Skin epidermis (tissue), 12 donors: ENCODE data around the gene C1QL4.
"Not testable (repeated sequence)": the region's sequence is repeated elsewhere in the genome, so short reads cannot be mapped to it uniquely, and the experiment has no call there.

Experiments
- H3K27ac ChIP-seq, 21 experiments: fragments of 200-600 bp; sonication (generic) in 11 of 21; one replicate each; pipeline ENCODE4 v1.5.0; 2020; ENCODE audit warnings: mild to moderate bottlenecking in 3 of 21, inconsistent platforms in 2 of 21, moderate library complexity in 2 of 21
- H3K4me3 ChIP-seq, 7 experiments: fragments of 200-600 bp; sonication (generic) in 2 of 7; one replicate each; pipeline ENCODE4 v1.5.0; 2020; ENCODE audit warnings: inconsistent platforms in 2 of 7, mild to moderate bottlenecking in 2 of 7, moderate library complexity in 1 of 7

Gene C1QL4

GRCh38 chr12:49336645-49337584 is at the start of gene C1QL4:
Gene C1QL4, minus strand, starts transcription at chr12:49337188. Its CDS starts 711 bp downstream, at chr12:49336477.
- H3K4me3 ChIP-seq = peak within 1 kb of the TSS in 6 of 7 experiments; percentile 2 to 35 (median 18)
- no peak within 1 kb of the TSS for H3K27ac ChIP-seq

GRCh38 chr12:49380184-49380583 is 43.2 kb upstream of the C1QL4 start:
- not testable (repeated sequence) for H3K4me3 ChIP-seq

GRCh38 chr12:49377386-49377785 is 40.4 kb upstream of the C1QL4 start:
- Histone ChIP-seq H3K4me3 (no peak overlapping the region), H3K27ac (no peak overlapping the region)

More at GRCh38 chr12:49380184-49380583, 43.2 kb upstream of the C1QL4 start:
- H3K27ac ChIP-seq = not testable (repeated sequence)

GRCh38 chr12:49375406-49375805 is 38.4 kb upstream of the C1QL4 start:
- no peak overlapping the region for H3K4me3 ChIP-seq
- no peak overlapping the region for H3K27ac ChIP-seq

GRCh38 chr12:49370539-49370938 is 33.6 kb upstream of the C1QL4 start:
- Histone ChIP-seq H3K4me3 (no peak overlapping the region), H3K27ac (no peak overlapping the region)

GRCh38 chr12:49369411-49370145 is 32.6 kb upstream of the C1QL4 start:
- H3K27ac ChIP-seq = peak overlapping the region in 6 of 21 experiments; percentile 8 to 40 (median 24)
- H3K4me3 ChIP-seq = no peak overlapping the region

- Histone ChIP-seq H3K27ac (peak overlapping the region in 13 of 21 experiments; percentile 86 to 98 (median 93)), H3K4me3 (peak overlapping the region; percentile 59 to 93 (median 78))
Measured at GRCh38 chr12:49368240-49368600, 31.2 kb upstream of the C1QL4 start.

GRCh38 chr12:49367381-49368239 is 30.6 kb upstream of the C1QL4 start, which contains the start of gene SPATS2:
Gene SPATS2, plus strand, starts transcription at chr12:49367462. Its CDS starts 93,551 bp downstream, at chr12:49461013.
- peak within 1 kb of the TSS; percentile 86 to 98 (median 93) for H3K27ac ChIP-seq
- H3K4me3 ChIP-seq = peak within 1 kb of the TSS; percentile 59 to 93 (median 78)

- H3K27ac ChIP-seq = peak overlapping the region; percentile 86 to 98 (median 93)
Measured at GRCh38 chr12:49366652-49367380, 29.8 kb upstream of the C1QL4 start.

GRCh38 chr12:49366096-49366651 is 29.2 kb upstream of the C1QL4 start:
- peak overlapping the region; percentile 86 to 98 (median 93) for H3K27ac ChIP-seq

More at GRCh38 chr12:49366652-49367380, 29.8 kb upstream of the C1QL4 start:
- peak overlapping the region; percentile 59 to 93 (median 78) for H3K4me3 ChIP-seq

GRCh38 chr12:49365542-49365941 is 28.6 kb upstream of the C1QL4 start:
- Histone ChIP-seq H3K4me3 (peak overlapping the region in 1 of 7 experiments; percentile 93), H3K27ac (peak overlapping the region in 6 of 21 experiments; percentile 93 to 98 (median 96))

More at GRCh38 chr12:49366096-49366651, 29.2 kb upstream of the C1QL4 start:
- peak overlapping the region; percentile 59 to 93 (median 78) for H3K4me3 ChIP-seq

- H3K4me3 ChIP-seq = no peak overlapping the region
- H3K27ac ChIP-seq = peak overlapping the region in 3 of 21 experiments; percentile 41 to 97 (median 53)
Measured at GRCh38 chr12:49364989-49365388, 28.0 kb upstream of the C1QL4 start.

GRCh38 chr12:49362077-49362476 is 25.1 kb upstream of the C1QL4 start:
- H3K4me3 ChIP-seq = no peak overlapping the region
- H3K27ac ChIP-seq = no peak overlapping the region

GRCh38 chr12:49359671-49360070 is 22.7 kb upstream of the C1QL4 start:
- no peak overlapping the region for H3K27ac ChIP-seq
- H3K4me3 ChIP-seq = no peak overlapping the region

GRCh38 chr12:49358483-49359141 is 21.6 kb upstream of the C1QL4 start:
- H3K4me3 ChIP-seq = no peak overlapping the region

GRCh38 chr12:49357103-49357678 is 20.2 kb upstream of the C1QL4 start:
- Histone ChIP-seq H3K4me3 (no peak overlapping the region), H3K27ac (no peak overlapping the region)

More at GRCh38 chr12:49358483-49359141, 21.6 kb upstream of the C1QL4 start:
- no peak overlapping the region for H3K27ac ChIP-seq

GRCh38 chr12:49355913-49356312 is 18.9 kb upstream of the C1QL4 start:
- Histone ChIP-seq H3K4me3 (no peak overlapping the region), H3K27ac (no peak overlapping the region)
